Measurements from ENCODE around the gene GIMAP1.

DNA sequence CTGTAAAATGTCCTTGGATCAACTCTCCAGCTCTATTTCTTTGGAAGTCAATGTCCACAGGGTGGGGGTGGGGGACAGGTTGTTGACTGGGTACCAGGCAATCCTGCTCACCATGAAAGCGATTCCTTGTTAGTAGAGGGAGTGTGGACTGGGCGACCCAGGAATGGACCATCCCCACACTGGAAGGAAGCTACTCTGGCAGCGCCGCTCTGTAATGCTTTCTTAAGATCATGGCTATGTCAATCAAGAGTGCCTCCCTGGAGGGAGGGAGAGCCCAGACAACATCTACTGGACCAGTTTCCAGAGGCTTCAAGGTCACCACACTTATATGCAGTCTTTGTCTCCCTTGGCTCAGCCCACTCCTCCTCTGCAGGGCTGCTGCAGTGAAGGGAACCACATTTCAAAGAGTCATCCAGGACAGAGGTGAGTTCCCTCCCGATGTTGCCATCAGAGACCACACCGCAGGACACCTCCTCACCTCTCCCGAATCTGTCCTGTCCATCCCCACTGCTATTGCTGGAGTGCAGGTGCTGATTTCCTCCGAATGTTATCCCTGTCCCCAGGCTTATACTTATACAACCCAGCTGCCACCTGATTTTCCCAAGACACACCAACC, 27.7 kb downstream of the GIMAP1 start:
- TF ChIP-seq YY1 (IDR thresholded peaks at IDR 0.05; ENCODE audit: low read depth) (no peak), EGR1 (IDR thresholded peaks at IDR 0.05) (no peak), CREB1 (IDR thresholded peaks at IDR 0.05; ENCODE audit: low read depth) (no peak), FOXM1 (IDR thresholded peaks at IDR 0.05; ENCODE audit: borderline replicate concordance, low read depth) (no peak), CEBPB (IDR thresholded peaks at IDR 0.05) (no peak), TCF12 (IDR thresholded peaks at IDR 0.05; ENCODE audit: low read depth) (no peak), TAF1 (IDR thresholded peaks at IDR 0.05; ENCODE audit: low read depth) (no peak), EP300 (IDR thresholded peaks at IDR 0.05; ENCODE audit: borderline replicate concordance) (no peak)
- TF ChIP-seq, protein P1, sequence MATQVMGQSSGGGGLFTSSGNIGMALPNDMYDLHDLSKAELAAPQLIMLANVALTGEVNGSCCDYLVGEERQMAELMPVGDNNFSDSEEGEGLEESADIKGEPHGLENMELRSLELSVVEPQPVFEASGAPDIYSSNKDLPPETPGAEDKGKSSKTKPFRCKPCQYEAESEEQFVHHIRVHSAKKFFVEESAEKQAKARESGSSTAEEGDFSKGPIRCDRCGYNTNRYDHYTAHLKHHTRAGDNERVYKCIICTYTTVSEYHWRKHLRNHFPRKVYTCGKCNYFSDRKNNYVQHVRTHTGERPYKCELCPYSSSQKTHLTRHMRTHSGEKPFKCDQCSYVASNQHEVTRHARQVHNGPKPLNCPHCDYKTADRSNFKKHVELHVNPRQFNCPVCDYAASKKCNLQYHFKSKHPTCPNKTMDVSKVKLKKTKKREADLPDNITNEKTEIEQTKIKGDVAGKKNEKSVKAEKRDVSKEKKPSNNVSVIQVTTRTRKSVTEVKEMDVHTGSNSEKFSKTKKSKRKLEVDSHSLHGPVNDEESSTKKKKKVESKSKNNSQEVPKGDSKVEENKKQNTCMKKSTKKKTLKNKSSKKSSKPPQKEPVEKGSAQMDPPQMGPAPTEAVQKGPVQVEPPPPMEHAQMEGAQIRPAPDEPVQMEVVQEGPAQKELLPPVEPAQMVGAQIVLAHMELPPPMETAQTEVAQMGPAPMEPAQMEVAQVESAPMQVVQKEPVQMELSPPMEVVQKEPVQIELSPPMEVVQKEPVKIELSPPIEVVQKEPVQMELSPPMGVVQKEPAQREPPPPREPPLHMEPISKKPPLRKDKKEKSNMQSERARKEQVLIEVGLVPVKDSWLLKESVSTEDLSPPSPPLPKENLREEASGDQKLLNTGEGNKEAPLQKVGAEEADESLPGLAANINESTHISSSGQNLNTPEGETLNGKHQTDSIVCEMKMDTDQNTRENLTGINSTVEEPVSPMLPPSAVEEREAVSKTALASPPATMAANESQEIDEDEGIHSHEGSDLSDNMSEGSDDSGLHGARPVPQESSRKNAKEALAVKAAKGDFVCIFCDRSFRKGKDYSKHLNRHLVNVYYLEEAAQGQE (IDR thresholded peaks at IDR 0.05; ENCODE audit: low read depth): no peak
- TF ChIP-seq, protein P2, sequence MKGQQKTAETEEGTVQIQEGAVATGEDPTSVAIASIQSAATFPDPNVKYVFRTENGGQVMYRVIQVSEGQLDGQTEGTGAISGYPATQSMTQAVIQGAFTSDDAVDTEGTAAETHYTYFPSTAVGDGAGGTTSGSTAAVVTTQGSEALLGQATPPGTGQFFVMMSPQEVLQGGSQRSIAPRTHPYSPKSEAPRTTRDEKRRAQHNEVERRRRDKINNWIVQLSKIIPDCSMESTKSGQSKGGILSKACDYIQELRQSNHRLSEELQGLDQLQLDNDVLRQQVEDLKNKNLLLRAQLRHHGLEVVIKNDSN (IDR thresholded peaks at IDR 0.05): no peak
